ENCODE measurements around the gene SLC35F1. TPM values are rescaled to one million over a fixed set of nuclear protein-coding genes. Genes with fewer than 3 reads are reported as not detected.

SLC35F1 gene
- total RNA-seq, 1 experiment from 2014 or later: 4.3 TPM

DNA sequence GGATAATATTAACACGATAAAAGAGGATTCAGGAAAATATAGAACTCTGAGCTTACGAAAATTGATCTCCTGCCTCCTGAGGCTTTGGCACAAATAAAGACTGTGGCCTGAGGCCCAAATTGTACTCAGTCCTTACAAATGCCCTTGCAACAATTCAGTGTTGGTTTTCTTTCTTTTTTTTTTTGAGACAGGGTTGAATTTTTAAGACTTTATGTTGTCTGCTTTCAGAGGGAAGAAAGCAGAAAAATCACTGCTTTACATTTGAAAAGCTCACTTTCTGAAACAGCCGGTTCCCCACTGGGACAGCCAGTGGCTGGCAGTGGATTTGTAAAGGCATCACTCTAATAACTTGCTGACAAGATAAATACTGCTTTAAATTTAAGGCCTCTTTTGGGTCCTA lies 290.5 kb downstream of the SLC35F1 start:
- Histone ChIP-seq H2AK5ac (ENCODE audit: insufficient read length, low read length) (no peak overlapping the region), H3K79me2 (ENCODE audit: insufficient read depth, low read length) (no peaks in the 10 kb centered on the region), H3K27me3 (ENCODE audit: insufficient read depth, low read length) (no peaks in the 10 kb centered on the region), H3T11ph (ENCODE audit: low read length) (no peak overlapping the region), H4K91ac (ENCODE audit: insufficient read length, low read depth, low read length) (no peak overlapping the region), H2BK15ac (ENCODE audit: low read depth, low read length) (no peak overlapping the region), H3K9me3 (ENCODE audit: control insufficient read depth, low read depth, low read length) (no peaks in the 10 kb centered on the region), H3K23ac (ENCODE audit: insufficient read length, low read depth, low read length) (no peak overlapping the region), H3K9ac (ENCODE audit: extremely low read depth, insufficient read length, low read length) (no peak overlapping the region), H3K18ac (ENCODE audit: insufficient read length, low read depth, low read length) (no peak overlapping the region), H3K23me2 (ENCODE audit: insufficient read length, low read depth, low read length, poor library complexity, severe bottlenecking) (no peaks in the 10 kb centered on the region), H2BK5ac (ENCODE audit: insufficient read length, low read length) (no peak overlapping the region), H3K27ac (ENCODE audit: insufficient read length, low read depth, low read length) (no peak overlapping the region), H2BK12ac (ENCODE audit: insufficient read length, low read depth, low read length) (no peak overlapping the region), H3K79me1 (ENCODE audit: insufficient read depth, low read depth, low read length, poor library complexity, severe bottlenecking) (no peaks in the 10 kb centered on the region), H4K20me1 (ENCODE audit: control insufficient read depth, insufficient read depth, insufficient read length) (no peaks in the 10 kb centered on the region), H4K5ac (ENCODE audit: insufficient read length, low read depth, low read length) (no peak overlapping the region), H2AFZ (ENCODE audit: low read length) (no peak overlapping the region), H4K8ac (replicated peaks; ENCODE audit: insufficient read length, low read depth, low read length) (no peak overlapping the region), H3K56ac (ENCODE audit: insufficient read length, low read depth, low read length) (no peak overlapping the region), H3K4ac (ENCODE audit: low read depth, low read length) (no peak overlapping the region), H2BK120ac (ENCODE audit: low read depth, low read length, poor library complexity, severe bottlenecking) (no peak overlapping the region), H3K4me1 (ENCODE audit: insufficient read depth, low read length) (0 out of 2 replicates have a peak, but pooled peaks cover 3% of the 10 kb centered on the region), H2BK20ac (ENCODE audit: low read depth, low read length, poor library complexity, severe bottlenecking) (no peak overlapping the region), H3K4me2 (ENCODE audit: insufficient read depth, insufficient read length, low read length) (no peak overlapping the region), H3K14ac (ENCODE audit: insufficient read depth, low read length) (no peak overlapping the region)
- peak; percentile 39 for DNase-seq
- H3K4me1 Mint-ChIP-seq: peaks cover 30 to 32% of the 10 kb centered on the region in 2 experiments
- no peaks in the 10 kb centered on the region for H3K36me3 Mint-ChIP-seq (ENCODE audit: insufficient read depth in 1 of 3, low read depth in 3 of 3)
- no peaks in the 10 kb centered on the region for H3K9me3 Mint-ChIP-seq
- TF ChIP-seq, protein P1, sequence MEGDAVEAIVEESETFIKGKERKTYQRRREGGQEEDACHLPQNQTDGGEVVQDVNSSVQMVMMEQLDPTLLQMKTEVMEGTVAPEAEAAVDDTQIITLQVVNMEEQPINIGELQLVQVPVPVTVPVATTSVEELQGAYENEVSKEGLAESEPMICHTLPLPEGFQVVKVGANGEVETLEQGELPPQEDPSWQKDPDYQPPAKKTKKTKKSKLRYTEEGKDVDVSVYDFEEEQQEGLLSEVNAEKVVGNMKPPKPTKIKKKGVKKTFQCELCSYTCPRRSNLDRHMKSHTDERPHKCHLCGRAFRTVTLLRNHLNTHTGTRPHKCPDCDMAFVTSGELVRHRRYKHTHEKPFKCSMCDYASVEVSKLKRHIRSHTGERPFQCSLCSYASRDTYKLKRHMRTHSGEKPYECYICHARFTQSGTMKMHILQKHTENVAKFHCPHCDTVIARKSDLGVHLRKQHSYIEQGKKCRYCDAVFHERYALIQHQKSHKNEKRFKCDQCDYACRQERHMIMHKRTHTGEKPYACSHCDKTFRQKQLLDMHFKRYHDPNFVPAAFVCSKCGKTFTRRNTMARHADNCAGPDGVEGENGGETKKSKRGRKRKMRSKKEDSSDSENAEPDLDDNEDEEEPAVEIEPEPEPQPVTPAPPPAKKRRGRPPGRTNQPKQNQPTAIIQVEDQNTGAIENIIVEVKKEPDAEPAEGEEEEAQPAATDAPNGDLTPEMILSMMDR (conservative IDR thresholded peaks at IDR 0.05): no peak
- peak overlapping the region; percentile 36 to 58; a peak in 4 of 5 replicates for H3K4me3 Mint-ChIP-seq
- WGBS (ENCODE audit: extremely low coverage, insufficient read length, low lambda C conversion rate): no CpG with 5 or more reads among the region's 3 CpGs
- H3K27me3 Mint-ChIP-seq (ENCODE audit: low read depth): no peaks in the 10 kb centered on the region
- H3K27ac Mint-ChIP-seq: peak overlapping the region; percentile 92 to 97 (median 95)
